ES-I3 (cell line): ENCODE measurements around the gene GPR137B.
"Not testable (repeated sequence)": the region's sequence is repeated elsewhere in the genome, so short reads cannot be mapped to it uniquely, and the experiment has no call there.

Experiments used
- H3K36me3 ChIP-seq: 2 replicates; pipeline ENCODE4 v1.6.1; 2013; ENCODE audit warnings: mild to moderate bottlenecking, low read length, control low read depth, moderate library complexity; ENCODE audit not compliant: insufficient read depth
- H3K4me1 ChIP-seq: 2 replicates; pipeline ENCODE4 v1.6.1; 2013; ENCODE audit warnings: mild to moderate bottlenecking, control low read depth, low read length; ENCODE audit not compliant: insufficient read depth
- H3K9ac ChIP-seq: 2 replicates; pipeline ENCODE4 v1.6.1; 2013; ENCODE audit warnings: low read depth, mild to moderate bottlenecking, low read length, moderate library complexity
- H3K9me3 ChIP-seq: 2 replicates; pipeline ENCODE4 v1.6.1; 2013; ENCODE audit warnings: mild to moderate bottlenecking, low read length, moderate library complexity; ENCODE audit not compliant: control insufficient read depth, insufficient read depth

Gene GPR137B

GRCh38 chr1:236142253-236143103 is at the start of gene GPR137B:
GPR137B (plus strand) TSS chr1:236142539; CDS start chr1:236142623, 84 bp downstream.
- peaks cover 11% of the 10 kb centered on the region for H3K4me1 ChIP-seq
- no peaks in the 10 kb centered on the region for H3K36me3 ChIP-seq
- H3K9me3 ChIP-seq, result no peaks in the 10 kb centered on the region
- H3K9ac ChIP-seq, result peak within 1 kb of the TSS; percentile 80

- Histone ChIP-seq H3K4me1 (no peaks in the 10 kb centered on the region), H3K9me3 (peaks cover 4% of the 10 kb centered on the region), H3K9ac (no peak overlapping the region), H3K36me3 (no peaks in the 10 kb centered on the region)
Observed at GRCh38 chr1:236092899-236093298, 49.4 kb upstream of the GPR137B start.

GRCh38 chr1:236095705-236096520 is 46.4 kb upstream of the GPR137B start:
- Histone ChIP-seq H3K9ac (no peak overlapping the region), H3K4me1 (no peaks in the 10 kb centered on the region), H3K9me3 (peaks cover 4% of the 10 kb centered on the region), H3K36me3 (no peaks in the 10 kb centered on the region)

DNA sequence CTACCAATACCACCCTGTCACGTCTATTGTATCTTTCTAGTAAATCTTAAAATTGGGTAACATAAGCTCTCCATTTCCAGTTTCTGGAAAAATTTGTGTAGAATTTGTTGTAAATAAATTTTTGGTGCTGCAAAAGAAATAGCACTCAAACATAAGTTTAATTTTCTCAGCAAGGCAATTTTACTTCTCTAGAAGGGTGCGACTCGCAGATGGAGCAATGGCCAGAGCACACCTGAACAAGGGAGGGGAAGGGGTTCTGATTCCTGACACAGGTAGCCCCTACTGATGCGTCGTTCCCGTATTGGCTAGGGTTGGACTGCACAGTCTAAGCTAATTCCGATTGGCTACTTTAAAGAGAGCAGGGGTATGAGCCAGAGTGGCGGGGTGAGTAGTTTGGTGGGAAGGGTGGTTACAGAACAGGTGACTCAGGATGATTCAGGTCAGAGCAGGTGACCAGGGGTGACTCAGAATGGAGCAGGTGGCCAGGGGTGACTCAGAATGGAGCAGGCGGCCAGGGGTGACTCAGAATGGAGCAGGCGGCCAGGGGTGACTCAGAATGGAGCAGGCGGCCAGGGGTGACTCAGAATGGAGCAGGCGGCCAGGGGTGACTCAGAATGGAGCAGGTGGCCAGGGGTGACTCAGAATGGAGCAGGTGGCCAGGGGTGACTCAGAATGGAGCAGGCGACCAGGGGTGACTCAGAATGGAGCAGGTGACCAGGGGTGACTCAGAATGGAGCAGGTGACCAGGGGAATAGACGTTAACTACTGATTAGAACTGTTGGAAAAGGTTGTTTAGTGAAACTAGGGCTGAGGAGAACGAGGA is 45.5 kb upstream of the GPR137B start:
- H3K36me3 ChIP-seq, H3K9ac ChIP-seq, H3K9me3 ChIP-seq, H3K4me1 ChIP-seq: not testable (repeated sequence)

GRCh38 chr1:236098267-236098666 is 44.1 kb upstream of the GPR137B start:
- no peaks in the 10 kb centered on the region for H3K36me3 ChIP-seq
- no peaks in the 10 kb centered on the region for H3K4me1 ChIP-seq
- H3K9ac ChIP-seq, result no peak overlapping the region
- H3K9me3 ChIP-seq, result peaks cover 4% of the 10 kb centered on the region

- H3K9ac ChIP-seq, result no peak overlapping the region
- H3K9me3 ChIP-seq, result peaks cover 4% of the 10 kb centered on the region
- H3K36me3 ChIP-seq, result no peaks in the 10 kb centered on the region
- no peaks in the 10 kb centered on the region for H3K4me1 ChIP-seq
Observed at GRCh38 chr1:236099355-236099974, 42.9 kb upstream of the GPR137B start.

GRCh38 chr1:236100799-236101198 is 41.5 kb upstream of the GPR137B start:
- Histone ChIP-seq H3K4me1 (no peaks in the 10 kb centered on the region), H3K9ac (no peak overlapping the region), H3K36me3 (no peaks in the 10 kb centered on the region), H3K9me3 (peaks cover 4% of the 10 kb centered on the region)

DNA sequence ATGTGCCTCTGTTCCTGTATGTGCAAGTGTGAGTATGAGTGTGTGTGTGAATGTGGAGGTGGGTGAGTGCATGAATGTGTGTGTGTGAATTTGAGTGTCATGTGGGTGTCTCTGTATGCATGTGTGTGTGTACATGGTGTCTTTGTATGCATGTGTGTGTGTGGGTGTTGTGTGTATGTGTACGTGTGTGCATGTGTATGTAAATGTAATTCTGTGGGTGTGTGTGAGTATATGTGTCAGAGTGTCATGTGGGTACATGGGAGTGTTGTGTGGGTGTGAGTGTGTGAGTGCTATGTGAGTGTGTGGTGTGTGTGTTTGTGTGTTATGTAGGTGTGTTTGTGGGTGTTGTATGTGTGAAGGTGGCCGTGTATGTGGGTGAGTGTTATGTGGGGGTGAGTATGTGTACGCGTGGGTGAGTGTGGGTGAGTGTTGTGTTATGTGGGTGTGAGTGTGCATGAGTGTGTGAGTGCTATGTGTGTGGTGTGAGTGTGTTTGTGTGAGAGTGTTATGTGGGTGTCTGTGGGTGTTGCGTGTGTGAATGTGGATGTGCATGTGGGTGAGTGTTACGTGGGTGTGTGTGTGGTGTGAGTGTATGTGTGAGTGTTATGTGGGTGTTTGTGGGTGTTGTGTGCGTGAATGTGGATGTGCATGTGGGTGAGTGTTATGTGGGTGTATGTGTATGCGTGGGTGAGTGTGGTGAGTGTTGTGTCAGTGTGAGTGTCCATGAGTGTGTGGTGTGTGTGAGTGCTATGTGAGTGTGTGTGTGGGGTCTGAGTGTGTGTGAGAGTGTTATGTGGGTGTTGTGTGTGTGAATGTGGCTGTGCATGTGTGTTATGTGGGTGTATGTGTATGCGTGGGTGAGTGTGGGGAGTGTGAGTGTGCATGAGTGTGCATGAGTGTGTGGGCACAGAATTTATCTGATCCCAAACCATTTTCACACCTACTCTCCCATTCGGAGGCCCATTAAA is 40.8 kb upstream of the GPR137B start:
- no peaks in the 10 kb centered on the region for H3K36me3 ChIP-seq
- no peaks in the 10 kb centered on the region for H3K4me1 ChIP-seq
- no peak overlapping the region for H3K9ac ChIP-seq
- H3K9me3 ChIP-seq, result peaks cover 4% of the 10 kb centered on the region; the same call in 1 of the 2 replicates

DNA sequence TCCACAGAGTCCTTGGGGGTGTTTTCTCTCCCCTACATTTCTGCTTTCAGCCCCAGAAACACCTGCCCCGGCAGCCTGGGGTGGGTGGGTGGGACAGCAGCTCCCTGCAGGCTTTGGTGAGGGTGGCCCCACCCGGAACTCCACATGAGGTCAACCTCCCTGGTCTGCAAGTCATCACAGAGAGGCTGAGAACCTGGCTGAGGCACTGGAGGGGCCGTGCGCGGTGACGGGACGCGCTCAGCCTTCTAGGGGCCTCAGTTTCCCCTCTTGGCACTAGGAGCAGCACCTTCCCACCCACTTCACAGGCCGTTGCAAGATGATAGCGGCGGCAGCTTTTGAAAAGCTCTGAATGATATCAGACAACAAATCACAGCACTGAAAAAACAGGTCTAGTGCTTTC is 39.7 kb upstream of the GPR137B start:
- Histone ChIP-seq H3K4me1 (no peaks in the 10 kb centered on the region), H3K9ac (no peak overlapping the region), H3K9me3 (no peaks in the 10 kb centered on the region), H3K36me3 (no peaks in the 10 kb centered on the region)

GRCh38 chr1:236103059-236103458 is 39.3 kb upstream of the GPR137B start:
- H3K9ac ChIP-seq, result no peak overlapping the region

DNA sequence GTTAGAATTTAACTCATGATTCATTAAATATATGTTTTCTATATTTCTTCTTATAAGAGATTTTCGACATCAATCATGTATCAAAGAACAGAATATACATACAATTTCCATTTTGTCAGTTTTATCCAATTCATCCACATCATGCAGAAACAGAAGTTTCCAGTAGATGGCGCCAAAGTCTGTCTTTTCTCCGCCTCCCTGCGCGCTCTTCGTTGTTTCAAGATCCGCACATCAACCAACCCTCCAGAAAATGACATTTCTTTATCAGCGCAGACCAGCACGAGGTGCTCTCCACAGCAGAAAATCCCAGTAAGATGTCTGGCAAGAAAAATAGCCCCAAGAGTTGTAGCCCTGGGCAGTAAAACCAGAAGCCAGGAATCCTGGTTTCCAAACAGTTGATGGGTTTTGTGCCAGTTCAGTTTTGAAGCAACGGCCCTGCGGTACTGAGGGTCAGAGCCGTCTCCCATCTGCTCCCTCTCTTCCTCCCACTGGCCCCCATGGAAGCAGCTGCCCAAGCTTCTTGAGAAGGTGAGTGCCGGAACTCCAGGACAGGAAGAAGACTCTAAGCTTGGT is 38.6 kb upstream of the GPR137B start:
- H3K36me3 ChIP-seq, result no peaks in the 10 kb centered on the region
- no peak overlapping the region for H3K9ac ChIP-seq
- no peaks in the 10 kb centered on the region for H3K9me3 ChIP-seq
- H3K4me1 ChIP-seq, result no peaks in the 10 kb centered on the region

More at GRCh38 chr1:236103059-236103458, 39.3 kb upstream of the GPR137B start:
- Histone ChIP-seq H3K9me3 (no peaks in the 10 kb centered on the region), H3K4me1 (no peaks in the 10 kb centered on the region), H3K36me3 (no peaks in the 10 kb centered on the region)

GRCh38 chr1:236107121-236107907 is 35.0 kb upstream of the GPR137B start:
- Histone ChIP-seq H3K36me3 (no peaks in the 10 kb centered on the region), H3K9me3 (no peaks in the 10 kb centered on the region), H3K9ac (no peak overlapping the region), H3K4me1 (no peaks in the 10 kb centered on the region)
